Calu3 (cell line): ENCODE results near the gene WNT5A. TPM values are rescaled to one million over a fixed set of nuclear protein-coding genes. Genes with fewer than 3 reads are reported as not detected.

Experiments used
- BruUV-seq: library from RNA; stranded (reverse); fragments of 400-500 nt; replicated peaks from 2 replicates; lab custom pipeline; 2021; lab: Mats Ljungman, UMichigan
- CTCF ChIA-PET: fragments of 300-600 bp; sonication (Branson Sonifier 250); formaldehyde crosslinking; loops from one replicate; lab custom pipeline; 2022; ENCODE audit warnings: antibody characterized with exemption; lab: Charles Lee
- DNase-seq: peaks from one replicate; pipeline ENCODE4 v3.0.0; 2022
- H3K27ac Mint-ChIP-seq: one replicate; pipeline ENCODE4 v1.8.0; 2022; ENCODE audit warnings: mixed read lengths; ENCODE audit not compliant: unreplicated experiment
- H3K27me3 Mint-ChIP-seq: one replicate; pipeline ENCODE4 v1.8.0; 2022; ENCODE audit warnings: mixed read lengths; ENCODE audit not compliant: unreplicated experiment
- H3K36me3 Mint-ChIP-seq: one replicate; pipeline ENCODE4 v1.8.0; 2022; ENCODE audit warnings: mild to moderate bottlenecking, moderate library complexity, mixed read lengths; ENCODE audit not compliant: insufficient read depth, unreplicated experiment
- H3K4me1 Mint-ChIP-seq: one replicate; pipeline ENCODE4 v1.8.0; 2022; ENCODE audit warnings: mild to moderate bottlenecking, low read depth, mixed read lengths; ENCODE audit not compliant: unreplicated experiment
- H3K4me3 Mint-ChIP-seq: one replicate; pipeline ENCODE4 v1.8.0; 2022; ENCODE audit warnings: mild to moderate bottlenecking, low read depth, moderate library complexity, mixed read lengths; ENCODE audit not compliant: unreplicated experiment
- H3K9me3 Mint-ChIP-seq: one replicate; pipeline ENCODE4 v1.8.0; 2022; ENCODE audit warnings: low read depth, mixed read lengths; ENCODE audit not compliant: unreplicated experiment
- intact Hi-C: fragments of 100-400 bp; cut with micrococcal nuclease; formaldehyde crosslinking; loops from one replicate; pipeline ENCODE4 v1.10.0; 2022; ENCODE audit not compliant: unreplicated experiment
- total RNA-seq: library from RNA; stranded (reverse); gene quantifications from 2 replicates; pipeline ENCODE4 v1.2.3, GENCODE V29; 2022
- TF ChIP-seq, protein P1 (sequence below): fragments of 200-600 bp; IDR thresholded peaks from one replicate; pipeline ENCODE4 v1.8.0; 2022; ENCODE audit warnings: antibody characterized with exemption; ENCODE audit not compliant: unreplicated experiment

WNT5A gene
- total RNA-seq, 1 experiment from 2014 or later, result 0.14 TPM

DNA sequence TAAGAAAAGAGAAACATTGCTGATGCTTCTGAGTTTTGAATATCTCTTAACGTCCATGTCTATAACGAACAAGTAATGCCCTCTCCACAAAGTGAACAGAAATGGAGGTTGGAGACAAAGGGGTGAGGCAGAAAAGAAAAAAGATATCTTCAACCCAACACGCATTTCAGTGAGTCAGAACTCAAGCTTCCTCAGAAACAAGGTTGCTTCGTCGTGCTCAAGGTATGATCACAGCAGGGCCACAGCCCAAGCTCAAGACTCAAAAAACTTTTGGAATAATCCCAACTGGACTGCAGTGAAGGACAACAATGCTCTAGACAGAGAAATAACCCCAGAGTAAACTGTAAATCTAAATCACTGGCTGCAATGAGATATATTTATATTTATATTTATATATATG is 18.9 kb downstream of the WNT5A start:
- CTCF ChIA-PET, result interaction anchor here (0.6 kb wide), 1 partner anchor 374 kb away, joined by 4 read pairs; no protein-coding TSS in a partner anchor
- DNase-seq, result no peak
- no peaks in the 10 kb centered on the region for H3K36me3 Mint-ChIP-seq
- intact Hi-C loops, result no loop called here
- no peaks in the 10 kb centered on the region for H3K9me3 Mint-ChIP-seq
- no peaks in the 10 kb centered on the region for H3K27me3 Mint-ChIP-seq
- H3K4me1 Mint-ChIP-seq, result no peaks in the 10 kb centered on the region
- TF ChIP-seq, protein P1, sequence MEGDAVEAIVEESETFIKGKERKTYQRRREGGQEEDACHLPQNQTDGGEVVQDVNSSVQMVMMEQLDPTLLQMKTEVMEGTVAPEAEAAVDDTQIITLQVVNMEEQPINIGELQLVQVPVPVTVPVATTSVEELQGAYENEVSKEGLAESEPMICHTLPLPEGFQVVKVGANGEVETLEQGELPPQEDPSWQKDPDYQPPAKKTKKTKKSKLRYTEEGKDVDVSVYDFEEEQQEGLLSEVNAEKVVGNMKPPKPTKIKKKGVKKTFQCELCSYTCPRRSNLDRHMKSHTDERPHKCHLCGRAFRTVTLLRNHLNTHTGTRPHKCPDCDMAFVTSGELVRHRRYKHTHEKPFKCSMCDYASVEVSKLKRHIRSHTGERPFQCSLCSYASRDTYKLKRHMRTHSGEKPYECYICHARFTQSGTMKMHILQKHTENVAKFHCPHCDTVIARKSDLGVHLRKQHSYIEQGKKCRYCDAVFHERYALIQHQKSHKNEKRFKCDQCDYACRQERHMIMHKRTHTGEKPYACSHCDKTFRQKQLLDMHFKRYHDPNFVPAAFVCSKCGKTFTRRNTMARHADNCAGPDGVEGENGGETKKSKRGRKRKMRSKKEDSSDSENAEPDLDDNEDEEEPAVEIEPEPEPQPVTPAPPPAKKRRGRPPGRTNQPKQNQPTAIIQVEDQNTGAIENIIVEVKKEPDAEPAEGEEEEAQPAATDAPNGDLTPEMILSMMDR, result no peak
- H3K27ac Mint-ChIP-seq, result no peak overlapping the region
- BruUV-seq, result no TSS peak
- no peak overlapping the region for H3K4me3 Mint-ChIP-seq

DNA sequence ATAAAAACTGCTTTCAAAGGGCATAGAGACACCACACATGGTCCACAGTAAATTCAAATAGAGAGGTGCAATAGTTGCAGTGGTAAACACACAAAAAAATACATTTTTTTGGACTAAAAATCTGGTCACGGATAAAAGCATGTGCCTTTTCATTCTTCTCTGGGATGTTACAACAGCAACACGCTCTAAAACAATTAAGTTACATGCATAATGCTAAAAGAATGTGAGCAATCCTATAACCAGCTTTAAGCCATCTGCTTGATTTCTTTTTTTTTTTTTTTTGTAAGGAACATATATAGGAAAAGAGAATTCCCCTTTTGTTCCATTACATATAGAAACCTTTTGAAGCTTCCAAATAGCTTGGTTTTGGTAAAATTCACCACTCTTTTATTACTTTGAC is 20.0 kb downstream of the WNT5A start:
- CTCF ChIA-PET, result interaction anchor here (0.6 kb wide), 1 partner anchor 117 kb away, joined by 3 read pairs; no protein-coding TSS in a partner anchor
- TF ChIP-seq, protein P1, result no peak
- no peaks in the 10 kb centered on the region for H3K9me3 Mint-ChIP-seq
- intact Hi-C loops, result no loop called here
- H3K27me3 Mint-ChIP-seq, result no peaks in the 10 kb centered on the region
- no peaks in the 10 kb centered on the region for H3K36me3 Mint-ChIP-seq
- H3K4me1 Mint-ChIP-seq, result no peaks in the 10 kb centered on the region
- BruUV-seq, result no TSS peak
- no peak overlapping the region for H3K4me3 Mint-ChIP-seq
- no peak overlapping the region for H3K27ac Mint-ChIP-seq
- no peak for DNase-seq

DNA sequence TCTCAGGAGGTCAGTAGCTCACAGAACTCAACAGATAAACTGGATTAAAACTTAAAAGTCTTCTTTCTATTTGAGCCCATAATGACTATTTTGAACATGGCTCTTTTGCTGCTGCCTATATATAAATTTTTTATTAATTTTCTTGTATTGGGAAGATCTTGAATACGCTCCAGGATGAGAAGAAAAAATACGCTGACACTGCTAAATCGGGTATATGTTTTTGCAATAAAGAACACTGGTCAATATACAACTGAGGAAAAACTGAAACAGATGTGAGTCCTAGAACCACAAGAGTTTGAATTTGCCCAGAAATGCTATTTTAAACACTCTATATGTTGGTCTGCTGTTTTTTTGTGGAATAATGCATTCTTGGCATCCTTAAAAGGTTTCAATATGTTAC is 20.6 kb downstream of the WNT5A start:
- Mint-ChIP-seq H3K4me3 (no peak overlapping the region), H3K36me3 (no peaks in the 10 kb centered on the region), H3K4me1 (no peaks in the 10 kb centered on the region), H3K27me3 (no peaks in the 10 kb centered on the region), H3K9me3 (no peaks in the 10 kb centered on the region), H3K27ac (no peak overlapping the region)
- DNase-seq, result no peak
- intact Hi-C loops, result no loop called here
- TF ChIP-seq, protein P1, result no peak
- no TSS peak for BruUV-seq
- CTCF ChIA-PET, result no interaction called here

DNA sequence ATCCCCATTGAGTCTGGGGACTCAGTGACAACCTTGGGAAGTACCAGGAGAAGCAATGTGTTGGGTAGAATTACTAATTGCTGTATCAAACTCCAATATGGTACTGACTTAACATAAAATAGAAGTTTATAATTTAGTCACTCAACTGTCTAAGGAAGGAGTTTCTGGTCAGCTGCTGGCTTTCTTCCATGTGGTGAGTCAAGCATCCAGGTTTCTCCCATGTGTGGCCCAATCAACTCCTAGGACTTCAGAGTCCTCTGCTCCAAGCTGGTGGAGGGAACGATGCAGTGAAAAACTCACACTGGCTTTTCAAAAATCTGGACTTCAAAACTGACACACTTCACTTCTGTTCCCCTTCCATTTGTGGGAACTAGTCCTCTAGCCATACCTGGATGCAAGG is 25.2 kb downstream of the WNT5A start:
- CTCF ChIA-PET, result no interaction called here
- no peak for DNase-seq

More for the DNA sequence above, 25.2 kb downstream of the WNT5A start:
- BruUV-seq, result no TSS peak
- Mint-ChIP-seq H3K4me3 (no peak overlapping the region), H3K36me3 (no peaks in the 10 kb centered on the region), H3K9me3 (peaks cover 3% of the 10 kb centered on the region), H3K27me3 (no peaks in the 10 kb centered on the region), H3K27ac (no peak overlapping the region), H3K4me1 (no peaks in the 10 kb centered on the region)
- TF ChIP-seq, protein P1, result no peak
- intact Hi-C loops, result no loop called here
